Nephron progenitor cell (in vitro differentiated cells): ENCODE data around the gene NGEF.
A peak's percentile ranks its signal among the peaks of the same experiment; 100 is the strongest.

ENCODE experiments used
- DNase-seq: peaks from one replicate; pipeline ENCODE4 v3.0.0; 2021
- H3K27ac Mint-ChIP-seq: 2 replicates; pipeline ENCODE4 v1.8.0; 2021; ENCODE audit warnings: mild to moderate bottlenecking, moderate library complexity, mixed read lengths
- H3K27me3 Mint-ChIP-seq: 2 replicates; pipeline ENCODE4 v1.8.0; 2021; ENCODE audit warnings: mild to moderate bottlenecking, low read depth, mixed read lengths; ENCODE audit not compliant: poor library complexity
- H3K36me3 Mint-ChIP-seq: 2 replicates; pipeline ENCODE4 v1.8.0; 2021; ENCODE audit warnings: low read depth, mixed read lengths
- H3K4me1 Mint-ChIP-seq: 2 replicates; pipeline ENCODE4 v1.8.0; 2021; ENCODE audit warnings: mixed read lengths
- H3K4me3 Mint-ChIP-seq: 2 replicates; pipeline ENCODE4 v1.8.0; 2021; ENCODE audit warnings: mild to moderate bottlenecking, moderate library complexity, mixed read lengths
- H3K9me3 Mint-ChIP-seq: 2 replicates; pipeline ENCODE4 v1.8.0; 2021; ENCODE audit warnings: mild to moderate bottlenecking, moderate library complexity, mixed read lengths
- TF ChIP-seq, protein P1 (sequence below): fragments of 200-600 bp; sonication (generic); IDR thresholded peaks from 2 replicates; pipeline ENCODE4 v1.5.0; 2021; ENCODE audit warnings: antibody characterized with exemption

Gene NGEF

DNA sequence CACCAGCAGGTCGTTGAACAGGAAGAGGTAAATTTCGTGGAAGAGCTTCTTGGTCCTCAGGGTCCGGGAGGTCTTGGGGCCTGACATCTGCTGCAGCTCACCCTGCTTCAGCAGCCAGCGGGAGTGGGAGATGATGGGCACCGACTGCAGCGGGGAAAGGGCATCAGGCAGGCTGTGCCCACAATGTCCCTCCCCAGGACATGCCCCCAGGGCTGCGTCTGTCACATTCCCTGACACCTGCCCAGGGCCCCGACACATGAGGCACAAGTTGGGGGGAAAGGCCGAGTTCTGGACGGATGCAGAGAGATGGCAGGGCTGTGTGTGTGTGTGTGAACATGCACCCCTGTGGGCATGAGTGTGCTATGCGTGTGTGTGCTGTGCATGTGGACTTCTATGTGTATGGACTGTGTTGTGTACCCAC lies 129.0 kb downstream of the NGEF start:
- Mint-ChIP-seq H3K27ac (no peak overlapping the region), H3K9me3 (no peaks in the 10 kb centered on the region), H3K27me3 (peaks cover 4% of the 10 kb centered on the region), H3K4me1 (peaks cover 29% of the 10 kb centered on the region), H3K4me3 (no peak overlapping the region), H3K36me3 (no peaks in the 10 kb centered on the region)
- DNase-seq: no peak
- TF ChIP-seq, protein P1, sequence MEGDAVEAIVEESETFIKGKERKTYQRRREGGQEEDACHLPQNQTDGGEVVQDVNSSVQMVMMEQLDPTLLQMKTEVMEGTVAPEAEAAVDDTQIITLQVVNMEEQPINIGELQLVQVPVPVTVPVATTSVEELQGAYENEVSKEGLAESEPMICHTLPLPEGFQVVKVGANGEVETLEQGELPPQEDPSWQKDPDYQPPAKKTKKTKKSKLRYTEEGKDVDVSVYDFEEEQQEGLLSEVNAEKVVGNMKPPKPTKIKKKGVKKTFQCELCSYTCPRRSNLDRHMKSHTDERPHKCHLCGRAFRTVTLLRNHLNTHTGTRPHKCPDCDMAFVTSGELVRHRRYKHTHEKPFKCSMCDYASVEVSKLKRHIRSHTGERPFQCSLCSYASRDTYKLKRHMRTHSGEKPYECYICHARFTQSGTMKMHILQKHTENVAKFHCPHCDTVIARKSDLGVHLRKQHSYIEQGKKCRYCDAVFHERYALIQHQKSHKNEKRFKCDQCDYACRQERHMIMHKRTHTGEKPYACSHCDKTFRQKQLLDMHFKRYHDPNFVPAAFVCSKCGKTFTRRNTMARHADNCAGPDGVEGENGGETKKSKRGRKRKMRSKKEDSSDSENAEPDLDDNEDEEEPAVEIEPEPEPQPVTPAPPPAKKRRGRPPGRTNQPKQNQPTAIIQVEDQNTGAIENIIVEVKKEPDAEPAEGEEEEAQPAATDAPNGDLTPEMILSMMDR: no peak

GRCh38 chr2:232883116-232883721 lies 129.8 kb downstream of the NGEF start:
- Mint-ChIP-seq H3K36me3 (no peaks in the 10 kb centered on the region), H3K27me3 (peaks cover 8% of the 10 kb centered on the region), H3K27ac (no peak overlapping the region), H3K4me3 (no peak overlapping the region), H3K9me3 (no peaks in the 10 kb centered on the region), H3K4me1 (peaks cover 33% of the 10 kb centered on the region)
- TF ChIP-seq, protein P1: no peak
- DNase-seq: no peak

DNA sequence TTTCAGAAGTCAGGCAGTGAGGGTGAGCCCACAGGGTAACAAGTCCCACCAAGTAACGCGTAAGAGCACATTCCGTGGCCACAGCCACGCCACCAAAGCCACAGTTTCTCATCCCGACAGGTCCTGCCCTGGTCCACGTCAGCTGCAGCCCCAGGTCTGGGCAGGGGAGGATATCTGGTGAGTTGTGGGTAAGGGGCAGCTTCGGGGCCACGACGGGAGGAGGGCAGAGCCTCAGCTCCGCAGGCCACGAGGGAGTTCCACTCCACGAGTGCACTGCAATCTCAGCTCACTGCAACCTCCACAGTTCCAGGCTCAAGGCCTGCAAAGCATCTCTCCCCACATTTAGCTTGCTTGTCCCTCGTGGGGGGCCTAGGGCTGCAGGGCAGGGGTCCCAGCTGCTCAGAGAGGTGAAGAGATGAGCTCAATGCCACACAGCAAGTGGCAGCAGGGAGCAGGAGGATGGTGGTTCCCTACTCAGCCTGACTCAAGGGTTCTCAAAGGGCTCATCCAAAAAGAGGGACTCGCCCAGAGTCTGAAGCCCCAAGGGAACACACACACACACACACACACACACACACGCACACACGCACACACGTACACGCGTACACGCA lies 130.4 kb downstream of the NGEF start:
- TF ChIP-seq, protein P1: no peak
- H3K4me3 Mint-ChIP-seq: no peak overlapping the region
- H3K36me3 Mint-ChIP-seq: no peaks in the 10 kb centered on the region
- DNase-seq: no peak
- no peaks in the 10 kb centered on the region for H3K9me3 Mint-ChIP-seq
- peaks cover 34% of the 10 kb centered on the region for H3K4me1 Mint-ChIP-seq
- H3K27me3 Mint-ChIP-seq: peaks cover 14% of the 10 kb centered on the region
- no peak overlapping the region for H3K27ac Mint-ChIP-seq

GRCh38 chr2:232882085-232882484 lies 131.0 kb downstream of the NGEF start:
- Mint-ChIP-seq H3K9me3 (no peaks in the 10 kb centered on the region), H3K27me3 (peaks cover 19% of the 10 kb centered on the region), H3K4me1 (peaks cover 37% of the 10 kb centered on the region), H3K4me3 (no peak overlapping the region), H3K36me3 (no peaks in the 10 kb centered on the region), H3K27ac (no peak overlapping the region)
- TF ChIP-seq, protein P1: no peak
- no peak for DNase-seq

- no peak for DNase-seq
- Mint-ChIP-seq H3K9me3 (no peaks in the 10 kb centered on the region), H3K36me3 (no peaks in the 10 kb centered on the region), H3K4me1 (peaks cover 32% of the 10 kb centered on the region), H3K27ac (peak overlapping the region; percentile 39), H3K27me3 (peaks cover 21% of the 10 kb centered on the region), H3K4me3 (no peak overlapping the region)
- TF ChIP-seq, protein P1: no peak
These were observed 132.2 kb downstream of the NGEF start for GRCh38 chr2:232880764-232881351.
